Ramos (cell line): ENCODE measurements around the gene MYPOP.

Experiments used
- in situ Hi-C: fragments of 300-500 bp; cut with MboI; formaldehyde crosslinking; loops from one replicate; pipeline ENCODE4 v1.14.3; 2022; ENCODE audit warnings: low sequenced_read_pairs; ENCODE audit not compliant: unreplicated experiment

Gene MYPOP, protein sequence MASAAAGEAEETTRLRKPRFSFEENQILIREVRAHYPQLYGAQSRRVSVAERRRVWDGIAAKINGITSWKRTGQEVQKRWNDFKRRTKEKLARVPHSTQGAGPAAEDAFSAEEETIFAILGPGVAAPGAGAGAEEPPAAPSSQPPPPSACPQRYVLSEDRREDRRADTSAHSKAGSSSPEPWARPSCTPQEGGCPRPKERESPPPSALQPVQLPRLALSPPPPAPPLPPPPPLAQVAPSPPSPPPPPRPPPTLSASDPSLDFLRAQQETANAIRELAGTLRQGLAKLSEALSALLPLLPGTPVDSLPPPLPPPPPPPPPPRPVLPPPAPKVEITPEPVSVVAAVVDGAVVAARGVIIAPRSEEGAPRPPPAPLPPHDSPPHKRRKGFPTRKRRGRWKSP

DNA sequence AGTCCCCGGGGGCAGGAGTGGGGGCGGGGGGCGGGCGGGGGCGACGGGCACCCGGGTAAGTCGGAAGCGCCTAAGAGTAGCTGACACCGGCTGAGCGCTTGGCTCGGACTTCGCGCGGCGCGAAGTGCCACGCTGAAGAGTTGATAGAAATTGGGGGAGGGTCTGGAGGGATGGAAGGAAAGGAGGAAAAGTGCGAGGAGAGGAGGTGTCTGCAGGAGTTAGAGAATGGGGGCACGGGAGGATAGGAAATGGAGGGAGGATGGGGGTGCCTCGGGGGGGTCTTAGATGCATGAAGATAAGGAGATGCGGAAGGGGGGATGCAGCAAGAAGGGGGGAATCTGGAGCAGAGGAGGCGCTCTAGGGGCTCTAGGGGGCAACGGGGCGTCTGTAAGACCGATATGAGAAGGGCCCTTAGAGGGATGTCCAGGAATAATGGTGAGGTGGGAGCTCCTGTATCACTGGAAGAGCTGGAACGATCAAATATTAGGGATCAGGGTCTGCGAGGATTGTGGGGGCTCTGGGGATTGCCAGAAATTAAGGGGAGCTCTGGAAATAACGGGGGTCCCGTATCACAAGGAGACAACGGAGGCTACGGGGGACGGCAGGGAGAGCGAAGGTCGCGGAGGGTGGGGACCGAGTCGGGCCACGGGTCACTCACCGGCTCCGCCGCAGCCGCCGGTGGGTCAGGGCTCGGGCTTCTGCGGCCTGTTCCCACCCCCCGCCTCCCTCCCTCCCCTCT is at the start of gene MYPOP:
Gene MYPOP, minus strand, starts transcription at position 702 of the 739 bp plus-strand sequence. CDS start 840 bp downstream, outside the sequence.
- in situ Hi-C loops: no loop called here

DNA sequence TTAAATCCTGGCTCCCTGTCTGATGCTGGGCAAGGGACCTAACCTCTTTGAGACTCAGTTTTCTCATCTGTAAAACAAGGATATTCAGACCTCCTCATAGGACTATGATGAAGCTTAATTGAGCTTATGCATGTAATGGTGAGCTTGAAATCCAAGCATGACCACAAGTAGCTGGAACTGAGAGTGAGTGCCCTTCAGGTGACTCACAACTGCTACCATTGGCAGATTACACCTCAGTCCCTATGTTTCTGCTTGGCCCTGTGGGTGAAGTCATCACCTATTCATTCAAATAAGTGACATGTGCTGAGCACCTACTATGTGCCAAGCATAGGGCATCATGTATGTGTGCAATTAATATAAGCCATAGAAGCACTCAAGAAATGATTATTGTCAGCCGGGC is 45.5 kb upstream of the MYPOP start:
- in situ Hi-C loops: no loop called here

DNA sequence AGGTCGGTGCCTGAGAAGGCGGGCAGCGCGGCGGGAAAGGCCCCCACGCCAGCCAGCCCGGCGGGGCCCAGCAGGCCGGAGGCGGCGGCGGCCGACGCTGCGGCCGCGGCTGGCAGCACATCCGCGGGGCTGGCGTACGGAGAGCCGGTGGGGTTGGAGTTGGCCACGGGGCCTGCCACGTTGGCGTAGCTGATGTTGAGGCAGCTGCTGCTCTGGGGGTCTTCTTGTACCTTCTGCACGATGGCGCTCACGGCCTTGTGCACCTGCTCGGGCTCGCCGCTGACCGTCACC is 38.0 kb upstream of the MYPOP start:
- in situ Hi-C loops: no loop called here

DNA sequence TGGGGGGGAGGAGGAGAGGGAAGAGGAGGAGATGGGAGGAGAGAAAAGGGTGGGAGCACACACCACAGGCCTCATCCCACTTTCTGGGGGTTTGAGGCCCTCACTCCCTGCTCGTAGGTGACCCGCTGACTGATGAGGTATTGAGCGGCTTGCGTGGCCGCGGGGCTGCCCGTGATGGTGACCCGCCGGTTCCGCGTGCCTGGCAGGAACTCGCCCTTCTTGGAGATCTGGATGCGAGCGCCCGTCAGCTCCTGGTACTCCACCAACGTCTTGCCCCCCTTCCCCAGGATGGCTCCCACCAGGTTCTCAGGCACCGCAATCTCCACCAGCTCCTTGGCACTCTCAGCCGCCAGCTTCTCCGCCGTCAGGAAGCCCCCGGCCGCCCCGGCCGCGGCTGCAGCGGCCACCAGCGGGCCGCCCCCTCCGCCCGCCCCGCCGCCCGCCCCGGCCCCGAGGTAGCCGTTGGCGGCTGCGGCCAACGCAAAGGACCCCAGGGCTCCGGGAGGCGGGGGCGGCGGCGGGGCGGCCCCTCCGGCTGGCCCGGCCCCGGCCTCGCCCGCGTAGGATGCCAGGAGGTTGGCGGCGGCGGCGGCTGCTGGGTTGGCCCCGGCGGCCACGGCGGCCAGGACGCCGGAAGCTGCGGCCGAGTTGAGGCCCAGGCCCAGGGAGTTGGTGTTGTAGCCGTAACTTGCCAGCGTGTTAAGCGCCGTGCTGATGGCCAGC is 37.5 kb upstream of the MYPOP start:
- in situ Hi-C loops: no loop called here

DNA sequence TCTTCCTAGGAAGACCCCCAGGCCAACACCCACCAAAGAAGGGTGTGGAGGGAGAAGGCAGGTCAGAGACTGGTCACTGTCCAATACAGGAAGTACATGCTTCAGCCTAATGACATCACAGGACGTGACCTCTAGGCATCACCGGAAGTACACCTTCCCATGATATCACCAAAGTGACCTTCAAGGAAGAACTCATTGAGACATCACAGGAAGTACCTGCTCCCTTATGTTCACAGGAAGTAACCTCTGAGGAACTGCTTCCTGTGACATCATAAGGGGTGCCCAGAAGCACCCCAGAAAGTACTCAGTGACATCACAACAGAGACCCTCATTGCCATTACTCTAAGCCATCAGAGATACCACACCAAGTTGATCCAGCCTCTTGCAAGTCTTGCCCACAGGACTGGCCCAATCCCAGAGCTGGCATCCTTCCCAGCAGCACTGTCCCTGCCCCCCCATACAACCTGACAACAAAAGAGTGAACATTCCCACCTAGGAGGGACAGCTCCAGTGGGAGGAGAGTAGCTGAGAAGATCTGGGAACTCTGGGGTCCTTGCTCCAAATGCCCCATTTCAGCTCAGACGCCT is 36.4 kb upstream of the MYPOP start:
- in situ Hi-C loops: no loop called here

DNA sequence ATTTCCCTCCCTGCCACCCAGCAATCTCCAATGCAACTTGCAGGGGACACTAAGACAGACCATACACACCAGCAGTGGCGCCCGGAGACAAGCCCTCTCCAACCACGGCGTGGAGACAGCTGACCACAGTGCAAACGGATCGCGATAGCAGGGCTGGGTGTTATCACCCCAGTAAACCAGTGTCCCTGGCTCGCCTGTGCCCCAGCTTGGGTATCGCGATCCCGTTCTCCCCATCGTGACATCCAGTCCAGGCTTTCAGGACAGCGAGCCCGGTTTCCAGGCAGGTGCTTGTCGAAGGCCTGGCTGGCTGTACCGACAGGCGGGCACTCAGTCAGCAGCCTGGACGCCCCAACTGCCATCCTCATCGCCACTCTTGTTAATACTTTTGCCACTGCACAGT is 32.9 kb upstream of the MYPOP start:
- in situ Hi-C loops: no loop called here

GRCh38 chr19:45934551-45935230 is 32.3 kb upstream of the MYPOP start:
- in situ Hi-C loops: no loop called here

- in situ Hi-C loops: no loop called here
Observed at GRCh38 chr19:45933759-45934158, 31.3 kb upstream of the MYPOP start.

GRCh38 chr19:45931055-45931454 is 28.6 kb upstream of the MYPOP start:
- in situ Hi-C loops: no loop called here

DNA sequence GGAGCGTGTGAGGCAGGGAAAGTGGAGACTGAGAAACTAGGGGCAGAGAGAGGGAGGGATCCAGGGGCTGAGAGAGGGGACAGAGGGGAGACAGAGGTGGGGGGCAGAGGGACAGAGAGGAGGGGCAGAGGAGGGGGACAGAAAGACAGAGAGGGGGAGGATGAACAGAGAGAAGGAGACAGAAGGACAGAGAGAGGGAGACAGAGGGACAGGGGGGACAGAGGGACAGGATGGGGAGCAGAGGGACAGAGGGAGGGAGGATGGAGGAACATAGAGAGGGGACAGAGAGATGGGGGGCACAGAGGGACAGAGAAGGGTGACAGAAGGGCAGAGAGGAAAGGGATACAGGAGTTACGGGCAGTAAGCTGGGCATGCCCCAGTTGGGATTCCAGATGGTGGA is 26.8 kb upstream of the MYPOP start:
- in situ Hi-C loops: no loop called here

DNA sequence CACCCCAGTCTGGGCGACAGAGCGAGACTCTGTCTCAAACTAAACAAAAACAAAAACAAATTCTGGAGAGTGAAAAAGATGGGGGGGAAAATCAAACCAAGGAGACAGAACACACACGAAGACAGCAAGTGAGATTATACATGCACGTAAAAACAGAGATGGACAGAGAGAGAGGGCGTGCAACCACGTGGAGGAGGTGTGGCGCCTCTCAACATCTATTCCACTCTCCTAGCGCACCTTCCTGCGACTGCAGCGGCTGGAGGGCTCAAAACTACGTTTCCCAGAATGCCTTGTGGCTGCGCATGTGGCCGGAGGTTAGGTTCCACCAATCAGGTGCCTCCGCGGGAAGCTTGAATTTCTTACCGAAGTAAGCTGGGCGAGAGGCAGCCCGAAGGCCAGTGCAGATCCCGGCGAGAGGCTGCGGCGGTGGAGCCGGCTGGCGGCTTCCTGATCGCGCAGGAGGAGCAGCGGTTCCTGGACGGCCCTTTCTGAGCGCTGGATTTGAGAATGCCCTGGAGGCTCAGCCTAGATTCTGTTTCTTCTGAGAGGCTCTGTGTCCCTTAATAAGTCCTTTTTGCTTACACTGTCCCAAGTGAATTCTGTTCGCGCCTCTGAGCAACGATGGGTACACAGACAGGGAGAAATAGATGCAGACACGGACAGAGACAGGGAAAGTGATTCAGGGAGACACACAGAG is 25.3 kb upstream of the MYPOP start:
- in situ Hi-C loops: no loop called here

DNA sequence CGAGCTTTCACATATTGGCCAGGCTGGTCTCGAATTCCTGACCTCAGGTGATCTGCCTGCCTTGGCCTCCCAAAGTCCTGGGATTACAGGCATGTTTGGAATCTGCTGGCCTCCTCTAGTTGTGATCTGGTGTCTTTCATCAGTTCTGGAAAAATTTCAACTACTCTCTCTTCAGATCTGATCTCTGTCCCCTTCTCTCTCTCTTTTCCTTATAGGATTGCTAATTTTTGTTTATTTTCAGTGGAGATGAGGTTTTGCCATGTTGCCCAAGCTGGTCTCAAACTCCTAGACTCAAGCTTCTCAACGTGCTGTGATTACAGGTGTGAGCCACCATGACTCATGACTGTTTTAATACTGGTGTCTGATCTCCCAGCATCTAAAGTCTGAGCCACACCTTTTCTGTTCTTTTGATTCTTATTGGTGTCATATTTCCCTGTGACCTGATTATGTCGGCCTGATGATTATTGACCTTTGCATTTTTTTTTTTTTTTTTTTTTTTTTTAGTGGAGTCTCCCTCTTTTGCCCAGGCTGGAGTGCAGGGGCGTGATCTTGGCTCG is 22.6 kb upstream of the MYPOP start:
- in situ Hi-C loops: no loop called here

GRCh38 chr19:45922281-45922680 is 19.9 kb upstream of the MYPOP start:
- in situ Hi-C loops: no loop called here

DNA sequence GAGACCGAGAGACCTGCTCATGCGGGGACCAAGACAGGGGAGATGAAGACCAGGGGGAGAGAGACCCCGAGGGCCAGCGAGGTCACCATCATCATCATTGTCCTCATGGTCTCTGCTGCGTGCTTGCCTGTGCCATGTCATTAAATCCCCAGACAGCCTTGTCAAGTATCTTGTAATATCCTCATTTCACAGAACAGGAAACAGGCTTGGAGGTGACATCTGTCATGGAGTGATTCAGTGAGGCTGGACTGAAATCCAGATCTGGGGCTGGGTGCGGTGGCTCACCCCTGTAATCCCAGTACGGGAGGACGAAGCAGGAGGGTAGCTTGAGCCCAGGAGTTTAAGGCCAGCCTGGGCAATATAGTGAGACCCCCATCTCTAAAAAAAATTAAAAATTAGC is 18.0 kb upstream of the MYPOP start:
- in situ Hi-C loops: no loop called here

- in situ Hi-C loops: no loop called here
Observed at GRCh38 chr19:45919678-45920077, 17.3 kb upstream of the MYPOP start.

GRCh38 chr19:45918721-45919120 is 16.3 kb upstream of the MYPOP start:
- in situ Hi-C loops: no loop called here

GRCh38 chr19:45917421-45918091 is 15.1 kb upstream of the MYPOP start:
- in situ Hi-C loops: no loop called here

DNA sequence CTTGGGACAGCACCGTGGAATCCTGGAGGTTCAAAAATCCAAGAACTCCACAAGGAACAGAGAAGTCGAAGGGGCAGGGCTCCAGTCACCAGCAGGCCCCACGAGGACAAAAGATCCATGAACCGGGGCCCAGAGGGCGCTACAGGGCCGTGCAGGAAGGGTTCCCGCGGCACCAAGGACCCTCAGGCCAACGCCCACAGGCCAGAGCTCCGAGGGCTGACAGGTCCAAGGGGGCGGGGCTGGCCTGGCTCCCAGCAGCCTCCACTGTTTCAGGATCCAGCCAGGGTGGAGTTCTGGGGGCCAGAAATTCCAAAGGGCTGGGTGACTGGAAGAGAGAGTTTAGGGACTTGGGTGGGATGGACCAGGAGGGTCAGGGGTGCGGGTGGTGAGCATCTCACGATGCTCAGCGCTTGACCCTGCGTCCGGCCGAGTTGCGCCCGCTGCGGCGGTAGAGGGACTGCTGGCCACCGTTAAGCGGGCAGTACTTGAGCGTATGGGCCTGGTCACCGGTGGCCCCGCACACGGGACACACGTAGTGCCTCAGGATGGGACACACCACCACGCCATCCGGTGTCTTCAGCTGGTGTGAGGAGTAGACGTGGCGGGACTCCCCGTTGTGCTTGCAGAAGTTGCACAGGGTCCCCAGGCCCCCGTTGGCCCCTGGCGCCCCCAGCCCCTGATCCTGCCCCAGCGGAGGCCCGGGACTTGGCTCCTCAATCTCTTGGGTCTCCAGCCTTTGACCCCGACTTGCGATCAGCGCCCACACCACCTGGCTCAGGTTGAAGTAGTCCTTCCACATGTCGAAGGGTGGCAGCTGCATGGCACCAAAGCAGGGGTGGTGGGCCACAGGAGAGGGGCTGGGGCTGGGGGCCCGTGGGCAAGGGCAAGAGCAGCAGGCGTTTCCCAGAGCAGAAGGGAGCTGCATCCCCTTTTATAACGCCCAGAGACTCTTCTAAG is 11.7 kb upstream of the MYPOP start, which contains the start of gene NANOS2:
Gene NANOS2, minus strand, starts transcription at position 905 of the 957 bp plus-strand sequence. Its CDS starts 85 bp downstream, at position 820.
- in situ Hi-C loops: no loop called here
